Mucosa of descending colon (tissue), 3 donors: ENCODE measurements around the gene CREB5. TPM values are rescaled to one million over a fixed set of nuclear protein-coding genes. Genes with fewer than 3 reads are reported as not detected.

Source experiments
- ATAC-seq: fragments of 200-7000 bp; cut with Tn5 transposase; one replicate; pipeline ENCODE4 v1.9.1; 2020; ENCODE audit warnings: mild to moderate bottlenecking, moderate library complexity
- DNase-seq, 3 donors: peaks; one replicate each; pipeline ENCODE4 v3.0.0-alpha.2; 2020
- H3K36me3 ChIP-seq: fragments of 200-600 bp; one replicate; pipeline ENCODE4 v1.8.0; 2021; ENCODE audit warnings: low read depth, mild to moderate bottlenecking
- H3K4me1 ChIP-seq: fragments of 200-600 bp; one replicate; pipeline ENCODE4 v1.8.0; 2021; ENCODE audit warnings: low read depth, mild to moderate bottlenecking
- H3K4me3 ChIP-seq: fragments of 200-600 bp; one replicate; pipeline ENCODE4 v1.8.0; 2021; ENCODE audit warnings: mild to moderate bottlenecking
- H3K9me3 ChIP-seq: fragments of 200-600 bp; one replicate; pipeline ENCODE4 v1.8.0; 2021; ENCODE audit warnings: mild to moderate bottlenecking
- CTCF ChIP-seq: fragments of 200-600 bp; IDR thresholded peaks from one replicate; pipeline ENCODE4 v1.8.0; 2022; ENCODE audit warnings: antibody characterized with exemption, mild to moderate bottlenecking
- intact Hi-C, 2 donors: fragments of 100-400 bp; cut with DNase I in 1 of 2; cut with micrococcal nuclease in 1 of 2; formaldehyde crosslinking; loops; one replicate each; pipeline versions ENCODE4 v1.11.0 to v1.11.1; 2022; cut with DNase I, micrococcal nuclease
- total RNA-seq, 3 donors: library from RNA; stranded (reverse); fragmentation: NEBNext Ultra II Directional in 2 of 3; extraction: Animal tissue kit (Norgen Biotek cat#: 25700) in 2 of 3; gene quantifications; one replicate each; pipeline versions ENCODE4 v1.2.1 to v1.2.4, GENCODE V29; 2021 to 2023
- donor health status: DM: no; HTN: no; CAD: no; lungs with moderate emphysema.
- donor health status: DM: no; HTN: no; CAD: no.
- donor health status: DM: no; HTN: yes; CAD: no.

CREB5 gene
- total RNA-seq, 3 donors from 2014 or later = 0.61 to 5.4 (median 1.9) TPM

GRCh38 chr7:28479507-28479947 is 67.2 kb downstream of the CREB5 start:
- Histone ChIP-seq H3K9me3 (no peaks in the 10 kb centered on the region), H3K4me1 (no peaks in the 10 kb centered on the region), H3K36me3 (no peaks in the 10 kb centered on the region), H3K4me3 (no peak overlapping the region)
- intact Hi-C loops = no loop called here
- TF ChIP-seq CTCF = no peak
- ATAC-seq (no peak), DNase-seq (no peak)

- Histone ChIP-seq H3K4me3 (no peak overlapping the region), H3K9me3 (no peaks in the 10 kb centered on the region), H3K4me1 (no peaks in the 10 kb centered on the region), H3K36me3 (no peaks in the 10 kb centered on the region)
- ATAC-seq = no peak
- no peak for DNase-seq
- TF ChIP-seq CTCF = no peak
- intact Hi-C loops = no loop called here
These were observed 68.3 kb downstream of the CREB5 start for GRCh38 chr7:28480595-28480994.

GRCh38 chr7:28481091-28481926 is 69.0 kb downstream of the CREB5 start:
- H3K9me3 ChIP-seq = no peaks in the 10 kb centered on the region
- DNase-seq = no peak
- no peaks in the 10 kb centered on the region for H3K36me3 ChIP-seq
- intact Hi-C loops = no loop called here
- ATAC-seq = no peak
- TF ChIP-seq CTCF = no peak
- H3K4me3 ChIP-seq = no peak overlapping the region
- no peaks in the 10 kb centered on the region for H3K4me1 ChIP-seq

- intact Hi-C loops = no loop called here
- H3K36me3 ChIP-seq = no peaks in the 10 kb centered on the region
- DNase-seq (no peak), ATAC-seq (no peak)
- H3K9me3 ChIP-seq = no peaks in the 10 kb centered on the region
- no peak overlapping the region for H3K4me3 ChIP-seq
- no peaks in the 10 kb centered on the region for H3K4me1 ChIP-seq
- TF ChIP-seq CTCF = no peak
These were observed 70.8 kb downstream of the CREB5 start for GRCh38 chr7:28483112-28483511.

GRCh38 chr7:28483908-28484605 is 71.7 kb downstream of the CREB5 start:
- H3K36me3 ChIP-seq = no peaks in the 10 kb centered on the region
- H3K4me3 ChIP-seq = no peak overlapping the region
- H3K4me1 ChIP-seq = no peaks in the 10 kb centered on the region
- no peak for TF ChIP-seq CTCF
- no peaks in the 10 kb centered on the region for H3K9me3 ChIP-seq
- ATAC-seq (no peak), DNase-seq (no peak)
- intact Hi-C loops = no loop called here
